Osteocyte (in vitro differentiated cells): ENCODE data around the gene UBAP2. TPM values are rescaled to one million over a fixed set of nuclear protein-coding genes. Genes with fewer than 3 reads are reported as not detected.

Source experiments
- DNase-seq: peaks from one replicate; pipeline ENCODE4 v3.0.0; 2021; ENCODE audit warnings: mixed read lengths; ENCODE audit not compliant: unreplicated experiment; ENCODE audit errors: extremely low spot score
- H3K27ac Mint-ChIP-seq: one replicate; pipeline ENCODE4 v1.8.0; 2021; ENCODE audit warnings: mild to moderate bottlenecking, mixed read lengths; ENCODE audit not compliant: unreplicated experiment
- H3K27me3 Mint-ChIP-seq: one replicate; pipeline ENCODE4 v1.8.0; 2021; ENCODE audit warnings: mixed read lengths; ENCODE audit not compliant: unreplicated experiment
- H3K36me3 Mint-ChIP-seq: one replicate; pipeline ENCODE4 v1.8.0; 2021; ENCODE audit warnings: mixed read lengths; ENCODE audit not compliant: unreplicated experiment
- H3K4me1 Mint-ChIP-seq: one replicate; pipeline ENCODE4 v1.8.0; 2021; ENCODE audit warnings: mixed read lengths; ENCODE audit not compliant: unreplicated experiment
- H3K4me3 Mint-ChIP-seq: one replicate; pipeline ENCODE4 v1.8.0; 2021; ENCODE audit warnings: mild to moderate bottlenecking, moderate library complexity, mixed read lengths; ENCODE audit not compliant: unreplicated experiment
- H3K9me3 Mint-ChIP-seq: one replicate; pipeline ENCODE4 v1.8.0; 2021; ENCODE audit warnings: mixed read lengths; ENCODE audit not compliant: unreplicated experiment
- CTCF ChIP-seq: fragments of 200-600 bp; sonication (generic); IDR thresholded peaks from 2 replicates; pipeline ENCODE4 v1.5.0; 2021; ENCODE audit warnings: antibody characterized with exemption, mild to moderate bottlenecking, moderate library complexity
- long read RNA-seq: library from polyadenylated mRNA; unstranded; transcript quantifications from one replicate; pipeline ENCODE4 v2.0.0, GENCODE V29; 2021
- total RNA-seq: library from RNA; stranded (reverse); gene quantifications from 2 replicates; pipeline ENCODE4 v1.2.1, GENCODE V29; 2021

The UBAP2 gene
- total RNA-seq = 39.9 and 40.6 TPM in 2 replicates
- long read RNA-seq, full-length matches to known transcripts = 3 of 20 reads
- long read RNA-seq, partial matches to known transcripts = 12 of 20 reads
- long read RNA-seq, other reads (novel, unspliced or antisense) = 5 of 20 reads

GRCh38 chr9:34048727-34049629, at the start of gene UBAP2:
UBAP2 (minus strand) TSS chr9:34048887; CDS start chr9:34017148, 31,739 bp downstream.
- peak within 1 kb of the TSS; percentile 100 for H3K27ac Mint-ChIP-seq
- peaks cover 35% of the 10 kb centered on the region for H3K4me1 Mint-ChIP-seq
- TF ChIP-seq CTCF = peak; percentile 6
- no peaks in the 10 kb centered on the region for H3K27me3 Mint-ChIP-seq
- H3K36me3 Mint-ChIP-seq = peaks cover 2% of the 10 kb centered on the region
- peak; percentile 98 for DNase-seq
- H3K4me3 Mint-ChIP-seq = peak within 1 kb of the TSS; percentile 96
- H3K9me3 Mint-ChIP-seq = no peaks in the 10 kb centered on the region

- DNase-seq = no peak
- Mint-ChIP-seq H3K4me3 (no peak overlapping the region), H3K27me3 (no peaks in the 10 kb centered on the region), H3K4me1 (no peaks in the 10 kb centered on the region), H3K27ac (no peak overlapping the region), H3K9me3 (no peaks in the 10 kb centered on the region), H3K36me3 (peaks cover 17% of the 10 kb centered on the region)
- no peak for TF ChIP-seq CTCF
These were observed 49.6 kb upstream of the UBAP2 start for GRCh38 chr9:34098307-34098706.

GRCh38 chr9:34097865-34098264, 49.2 kb upstream of the UBAP2 start:
- no peaks in the 10 kb centered on the region for H3K4me1 Mint-ChIP-seq
- no peak overlapping the region for H3K4me3 Mint-ChIP-seq
- TF ChIP-seq CTCF = no peak
- peaks cover 21% of the 10 kb centered on the region for H3K36me3 Mint-ChIP-seq
- no peak for DNase-seq
- H3K9me3 Mint-ChIP-seq = no peaks in the 10 kb centered on the region
- H3K27ac Mint-ChIP-seq = no peak overlapping the region
- no peaks in the 10 kb centered on the region for H3K27me3 Mint-ChIP-seq

- Mint-ChIP-seq H3K36me3 (peaks cover 21% of the 10 kb centered on the region), H3K4me3 (no peak overlapping the region), H3K4me1 (no peaks in the 10 kb centered on the region), H3K9me3 (no peaks in the 10 kb centered on the region), H3K27me3 (no peaks in the 10 kb centered on the region), H3K27ac (no peak overlapping the region)
- no peak for TF ChIP-seq CTCF
- DNase-seq = no peak
These were observed 48.1 kb upstream of the UBAP2 start for GRCh38 chr9:34096751-34097150.

GRCh38 chr9:34093578-34093977, 44.9 kb upstream of the UBAP2 start:
- Mint-ChIP-seq H3K4me3 (no peak overlapping the region), H3K27me3 (no peaks in the 10 kb centered on the region), H3K9me3 (no peaks in the 10 kb centered on the region), H3K27ac (no peak overlapping the region), H3K36me3 (peaks cover 33% of the 10 kb centered on the region), H3K4me1 (no peaks in the 10 kb centered on the region)
- TF ChIP-seq CTCF = no peak
- DNase-seq = no peak
